HCT116 (cell line): ENCODE results near the gene KHDC4.

Source experiments
- CTCF ChIP-seq, 3 experiments: fragments of 200-600 bp in 1 of 3; sonication (generic) in 1 of 3; IDR thresholded peaks in 2 of 3; conservative IDR thresholded peaks in 1 of 3; 2 replicates each; pipeline ENCODE4 v1.5.1; 2012 to 2017; ENCODE audit warnings: low read depth in 2 of 3, low read length in 2 of 3, antibody characterized with exemption in 1 of 3, borderline replicate concordance in 1 of 3, control low read depth in 1 of 3, mild to moderate bottlenecking in 1 of 3, mixed read lengths in 1 of 3, mixed run types in 1 of 3, moderate library complexity in 1 of 3; ENCODE audit not compliant: insufficient read depth in 1 of 3
- EZH2 ChIP-seq: fragments of 200-600 bp; sonication (generic); IDR thresholded peaks from 2 replicates; pipeline ENCODE4 v1.6.1; 2017; ENCODE audit warnings: antibody characterized with exemption, mixed run types
- EZH2phosphoT487 ChIP-seq: fragments of 200-600 bp; IDR thresholded peaks from 2 replicates; pipeline ENCODE4 v1.6.1; 2018; ENCODE audit warnings: antibody characterized with exemption, borderline replicate concordance
- SP1 ChIP-seq: IDR thresholded peaks from 2 replicates; pipeline ENCODE4 v1.6.1; 2012; ENCODE audit warnings: low read depth

- TF ChIP-seq EZH2 (no peak), CTCF (IDR thresholded peaks at IDR 0.05 in 2 of 3, conservative IDR thresholded peaks at IDR 0.05 in 1 of 3; ENCODE audit: borderline replicate concordance in 1 of 3, insufficient read depth in 1 of 3, low read depth in 2 of 3, low read length in 2 of 3) (no peak), SP1 (no peak), EZH2phosphoT487 (no peak)
Observed at GRCh38 chr1:155968670-155969069, 34.5 kb upstream of the KHDC4 start.
